ENCODE measurements around the gene ZNF500.

DNA sequence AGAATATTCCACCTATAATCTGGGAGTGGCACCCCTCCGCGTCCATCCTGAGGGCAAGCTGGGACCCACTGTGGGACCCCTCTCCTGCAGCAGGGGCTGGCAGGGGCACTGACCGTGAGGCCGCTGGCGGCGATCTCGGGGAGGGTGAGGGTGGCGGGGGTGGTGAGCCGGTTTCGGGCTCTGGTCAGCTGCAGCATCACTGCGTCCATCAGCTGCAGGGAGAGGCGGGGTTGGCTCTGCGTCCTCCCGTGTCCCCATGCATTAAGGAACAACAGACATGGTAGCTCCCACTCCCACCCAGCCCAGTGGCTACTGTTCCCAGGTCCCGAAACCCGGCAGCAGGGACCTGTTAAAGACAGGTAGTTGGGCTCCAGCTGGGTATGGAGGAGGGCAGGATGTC is 31.5 kb upstream of the ZNF500 start:
- TF ChIP-seq, protein P1, sequence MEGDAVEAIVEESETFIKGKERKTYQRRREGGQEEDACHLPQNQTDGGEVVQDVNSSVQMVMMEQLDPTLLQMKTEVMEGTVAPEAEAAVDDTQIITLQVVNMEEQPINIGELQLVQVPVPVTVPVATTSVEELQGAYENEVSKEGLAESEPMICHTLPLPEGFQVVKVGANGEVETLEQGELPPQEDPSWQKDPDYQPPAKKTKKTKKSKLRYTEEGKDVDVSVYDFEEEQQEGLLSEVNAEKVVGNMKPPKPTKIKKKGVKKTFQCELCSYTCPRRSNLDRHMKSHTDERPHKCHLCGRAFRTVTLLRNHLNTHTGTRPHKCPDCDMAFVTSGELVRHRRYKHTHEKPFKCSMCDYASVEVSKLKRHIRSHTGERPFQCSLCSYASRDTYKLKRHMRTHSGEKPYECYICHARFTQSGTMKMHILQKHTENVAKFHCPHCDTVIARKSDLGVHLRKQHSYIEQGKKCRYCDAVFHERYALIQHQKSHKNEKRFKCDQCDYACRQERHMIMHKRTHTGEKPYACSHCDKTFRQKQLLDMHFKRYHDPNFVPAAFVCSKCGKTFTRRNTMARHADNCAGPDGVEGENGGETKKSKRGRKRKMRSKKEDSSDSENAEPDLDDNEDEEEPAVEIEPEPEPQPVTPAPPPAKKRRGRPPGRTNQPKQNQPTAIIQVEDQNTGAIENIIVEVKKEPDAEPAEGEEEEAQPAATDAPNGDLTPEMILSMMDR (IDR thresholded peaks at IDR 0.05; ENCODE audit: insufficient read depth, low read length, poor library complexity, severe bottlenecking), result no peak
- TF ChIP-seq EZH2phosphoT487 (conservative IDR thresholded peaks at IDR 0.05; ENCODE audit: low read length), result no peak

Measured in SU-DHL-6 (cell line).